Activated CD8-positive, alpha-beta memory T cell treated with anti-CD3 and anti-CD28 coated beads for 36 hours (primary cell): ENCODE results near the gene ZNF680. TPM values are rescaled to one million over a fixed set of nuclear protein-coding genes. Genes with fewer than 3 reads are reported as not detected.
"Not testable (repeated sequence)": the region's sequence is repeated elsewhere in the genome, so short reads cannot be mapped to it uniquely, and the experiment has no call there.

Experiments used
- CTCF ChIA-PET: fragments of 350-600 bp; sonication (Branson Sonifier 250); formaldehyde crosslinking; loops from one replicate; lab custom pipeline; 2021; ENCODE audit warnings: antibody characterized with exemption; lab: Charles Lee
- POLR2A ChIA-PET: fragments of 350-600 bp; sonication (Branson Sonifier 250); formaldehyde crosslinking; loops from one replicate; lab custom pipeline; 2021; ENCODE audit warnings: antibody characterized with exemption; lab: Charles Lee
- total RNA-seq, 2 experiments: library from RNA; stranded (reverse); gene quantifications; one replicate each; pipeline ENCODE4 v1.2.3, GENCODE V29; 2021

Gene ZNF680
- total RNA-seq = 10 to 100 TPM in 1 of 2 experiments, 1 to 10 TPM in 1; 8.2 to 10.3 TPM

- ChIA-PET POLR2A (interaction anchor here (0.8 to 1.8 kb wide), 5 partner anchors 103 to 811 kb away, joined by 3 to 9 read pairs (median 5); partner anchors contain the start of genes ZNF107, ZNF138, ZNF273 and ZNF92), CTCF (interaction anchor here (0.9 to 1.6 kb wide), 3 partner anchors 63 to 249 kb away, joined by 3 to 5 read pairs (median 3); partner anchors contain the start of gene ZNF736)
These were observed at the start of gene ZNF680 for GRCh38 chr7:64562626-64563278. Gene ZNF680 (minus strand): TSS chr7:64563071. CDS start chr7:64562954, 117 bp downstream.

- ChIA-PET POLR2A (no interaction called here), CTCF (no interaction called here)
These were observed 49.6 kb upstream of the ZNF680 start for GRCh38 chr7:64612452-64612851.

- ChIA-PET CTCF (no interaction called here), POLR2A (no interaction called here)
These were observed 48.8 kb upstream of the ZNF680 start for GRCh38 chr7:64611717-64612116.

GRCh38 chr7:64610997-64611396, 48.1 kb upstream of the ZNF680 start:
- ChIA-PET CTCF (no interaction called here), POLR2A (no interaction called here)

GRCh38 chr7:64608116-64608910, 45.4 kb upstream of the ZNF680 start:
- POLR2A ChIA-PET = no interaction called here

GRCh38 chr7:64606385-64606784, 43.5 kb upstream of the ZNF680 start:
- ChIA-PET CTCF (no interaction called here), POLR2A (no interaction called here)

More at GRCh38 chr7:64608116-64608910, 45.4 kb upstream of the ZNF680 start:
- CTCF ChIA-PET = no interaction called here

- ChIA-PET POLR2A (no interaction called here), CTCF (no interaction called here)
These were observed 40.4 kb upstream of the ZNF680 start for GRCh38 chr7:64603271-64603670.

- ChIA-PET POLR2A (no interaction called here), CTCF (no interaction called here)
These were observed 39.6 kb upstream of the ZNF680 start for GRCh38 chr7:64602518-64602917.

- ChIA-PET POLR2A (no interaction called here), CTCF (interaction anchor here (0.6 kb wide), 1 partner anchor 56 kb away, joined by 4 read pairs; no protein-coding TSS in a partner anchor)
These were observed 39.2 kb upstream of the ZNF680 start for GRCh38 chr7:64602086-64602485.

GRCh38 chr7:64599359-64599758, 36.5 kb upstream of the ZNF680 start:
- CTCF ChIA-PET = no interaction called here
- POLR2A ChIA-PET = no interaction called here

GRCh38 chr7:64590971-64591370, 28.1 kb upstream of the ZNF680 start:
- POLR2A ChIA-PET = no interaction called here
- CTCF ChIA-PET = no interaction called here

- CTCF ChIA-PET = no interaction called here
- POLR2A ChIA-PET = no interaction called here
These were observed 19.3 kb upstream of the ZNF680 start for GRCh38 chr7:64581926-64582894.

- CTCF ChIA-PET = no interaction called here
- POLR2A ChIA-PET = no interaction called here
These were observed 18.5 kb upstream of the ZNF680 start for GRCh38 chr7:64581391-64581790.

- POLR2A ChIA-PET = no interaction called here
- CTCF ChIA-PET = no interaction called here
These were observed 11.7 kb upstream of the ZNF680 start for GRCh38 chr7:64574540-64575099.

GRCh38 chr7:64570284-64570605, 7.4 kb upstream of the ZNF680 start:
- CTCF ChIA-PET, POLR2A ChIA-PET: not testable (repeated sequence)

GRCh38 chr7:64569372-64570283, 6.8 kb upstream of the ZNF680 start:
- CTCF ChIA-PET, POLR2A ChIA-PET: not testable (repeated sequence)

GRCh38 chr7:64562256-64562625, 630 bp downstream of the ZNF680 start:
- ChIA-PET CTCF (interaction anchor here (1.6 kb wide), 1 partner anchor 248 kb away, joined by 5 read pairs; the partner anchor contains the start of gene ZNF736), POLR2A (interaction anchor here (0.7 to 1.8 kb wide), 4 partner anchors 104 to 255 kb away, joined by 4 to 9 read pairs (median 6); partner anchors contain the start of genes ZNF107 and ZNF138)

GRCh38 chr7:64559206-64559605, 3.7 kb downstream of the ZNF680 start:
- CTCF ChIA-PET = no interaction called here
- POLR2A ChIA-PET = no interaction called here
